ENCODE measurements around the gene AATF.

DNA sequence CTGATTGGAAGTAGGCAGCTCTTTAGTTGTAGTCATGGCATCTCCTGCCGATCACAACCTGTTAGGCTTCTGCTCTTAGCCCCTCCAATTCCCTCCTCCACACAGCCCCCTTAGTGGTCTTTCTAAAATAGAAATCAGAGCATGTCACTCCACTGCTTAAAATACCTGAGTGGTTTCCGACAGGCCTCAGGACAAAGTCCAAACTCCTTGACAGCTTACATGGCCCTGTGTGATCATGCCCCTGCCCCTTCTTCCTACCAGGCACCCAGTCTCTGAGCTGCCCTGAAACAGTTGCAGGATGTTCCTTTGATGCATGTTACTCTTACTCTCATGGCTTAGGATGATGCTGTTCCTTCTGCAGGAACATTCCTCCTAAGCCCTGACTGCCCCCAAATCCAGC lies 147.3 kb downstream of the AATF start:
- TF ChIP-seq EP300 (IDR thresholded peaks at IDR 0.05; ENCODE audit: low read depth) (no peak), POLR2A (IDR thresholded peaks at IDR 0.05) (no peak)

Measured in transverse colon (tissue), 1 donor.